Dedifferentiated amniotic fluid mesenchymal stem cell (primary cell): ENCODE results near the gene COL27A1.

ENCODE experiments used
- DNase-seq: peaks from one replicate; pipeline ENCODE4 v3.0.0-alpha.2; 2016; ENCODE audit errors: extremely low spot score

COL27A1 gene

GRCh38 chr9:114149181-114149580 is 6.2 kb upstream of the COL27A1 start:
- DNase-seq, result no peak

- no peak for DNase-seq
Observed at GRCh38 chr9:114149765-114150340, 5.5 kb upstream of the COL27A1 start.

- no peak for DNase-seq
Observed at GRCh38 chr9:114150608-114151007, 4.7 kb upstream of the COL27A1 start.

GRCh38 chr9:114151426-114151956 is 3.8 kb upstream of the COL27A1 start:
- DNase-seq, result no peak

GRCh38 chr9:114153761-114154599 is 1.4 kb upstream of the COL27A1 start:
- DNase-seq, result no peak

- DNase-seq, result no peak
Observed at GRCh38 chr9:114154600-114155102, 686 bp upstream of the COL27A1 start.

- peak; percentile 42 for DNase-seq
Observed at GRCh38 chr9:114155995-114156656, 789 bp downstream of the COL27A1 start.

GRCh38 chr9:114156657-114157421 is 1.5 kb downstream of the COL27A1 start:
- peak; percentile 80 for DNase-seq

GRCh38 chr9:114157516-114158176 is 2.3 kb downstream of the COL27A1 start:
- DNase-seq, result no peak

GRCh38 chr9:114158482-114159130 is 3.3 kb downstream of the COL27A1 start:
- no peak for DNase-seq

GRCh38 chr9:114159691-114160090 is 4.4 kb downstream of the COL27A1 start:
- no peak for DNase-seq

- no peak for DNase-seq
Observed at GRCh38 chr9:114161513-114161912, 6.2 kb downstream of the COL27A1 start.

GRCh38 chr9:114163517-114163951 is 8.2 kb downstream of the COL27A1 start:
- no peak for DNase-seq

- DNase-seq, result no peak
Observed at GRCh38 chr9:114164191-114164794, 9.0 kb downstream of the COL27A1 start.

- DNase-seq, result no peak
Observed at GRCh38 chr9:114165407-114166102, 10.2 kb downstream of the COL27A1 start.

- no peak for DNase-seq
Observed at GRCh38 chr9:114166103-114166470, 10.8 kb downstream of the COL27A1 start.

GRCh38 chr9:114166614-114167572 is 11.6 kb downstream of the COL27A1 start:
- no peak for DNase-seq

GRCh38 chr9:114167591-114168091 is 12.3 kb downstream of the COL27A1 start:
- DNase-seq, result no peak
